SK-N-MC (cell line): Measurements from ENCODE around the gene FCAMR.

Source experiments
- DNase-seq: peaks from one replicate; pipeline ENCODE4 v3.0.0-alpha.2; 2011; ENCODE audit warnings: low read depth, low spot score
- H3K27ac ChIP-seq: fragments of 200-600 bp; sonication (generic); 2 replicates; pipeline ENCODE4 v1.5.1; 2016; ENCODE audit warnings: mixed run types
- H3K36me3 ChIP-seq: fragments of 200-600 bp; sonication (generic); 2 replicates; pipeline ENCODE4 v1.6.1; 2017; ENCODE audit warnings: antibody characterized with exemption, low read length, mixed read lengths; ENCODE audit not compliant: insufficient read depth
- H3K4me3 ChIP-seq: fragments of 200-600 bp; sonication (generic); 2 replicates; pipeline ENCODE4 v1.5.1; 2016
- H3K9ac ChIP-seq: fragments of 200-600 bp; sonication (generic); 2 replicates; pipeline ENCODE4 v1.8.0; 2017; ENCODE audit warnings: mixed run types, mixed read lengths; ENCODE audit not compliant: insufficient read length
- H3K9me3 ChIP-seq: fragments of 200-600 bp; sonication (generic); 2 replicates; pipeline ENCODE4 v1.6.1; 2017; ENCODE audit warnings: low read depth, mild to moderate bottlenecking, antibody characterized with exemption, low read length, moderate library complexity, mixed read lengths
- EZH2 ChIP-seq: fragments of 200-600 bp; sonication (generic); IDR thresholded peaks from one replicate; pipeline ENCODE4 v1.6.1; 2017; ENCODE audit warnings: antibody characterized with exemption
- FOXP2 ChIP-seq: optimal IDR thresholded peaks from 2 replicates; pipeline ENCODE3; 2011; ENCODE audit warnings: mild to moderate bottlenecking, moderate library complexity; ENCODE audit not compliant: insufficient read depth; ENCODE audit errors: extremely low read length, control extremely low read depth
- POLR2AphosphoS5 ChIP-seq: IDR thresholded peaks from 2 replicates; pipeline ENCODE4 v1.6.1; 2012; ENCODE audit warnings: mild to moderate bottlenecking, low read depth, low read length, borderline replicate concordance

FCAMR gene

GRCh38 chr1:206970446-206970845 is at the start of gene FCAMR:
TSS of gene FCAMR (minus strand) at chr1:206970460. CDS start at chr1:206970125, 335 bp downstream.
- H3K4me3 ChIP-seq, result no peak within 1 kb of the TSS
- DNase-seq, result no peak
- no peak for TF ChIP-seq POLR2AphosphoS5
- TF ChIP-seq FOXP2, result no peak
- no peak for TF ChIP-seq EZH2
- H3K36me3 ChIP-seq, result no peaks in the 10 kb centered on the region
- no peak within 1 kb of the TSS for H3K27ac ChIP-seq
- H3K9ac ChIP-seq, result no peak within 1 kb of the TSS
- no peaks in the 10 kb centered on the region for H3K9me3 ChIP-seq

GRCh38 chr1:207019661-207020060 is 49.4 kb upstream of the FCAMR start:
- DNase-seq, result no peak
- H3K4me3 ChIP-seq, result no peak overlapping the region
- H3K9ac ChIP-seq, result no peak overlapping the region
- H3K9me3 ChIP-seq, result no peaks in the 10 kb centered on the region
- no peak overlapping the region for H3K27ac ChIP-seq
- TF ChIP-seq EZH2 (no peak), FOXP2 (no peak), POLR2AphosphoS5 (no peak)
- H3K36me3 ChIP-seq, result no peaks in the 10 kb centered on the region

GRCh38 chr1:207019161-207019560 is 48.9 kb upstream of the FCAMR start:
- Histone ChIP-seq H3K9ac (no peak overlapping the region), H3K9me3 (no peaks in the 10 kb centered on the region), H3K36me3 (no peaks in the 10 kb centered on the region), H3K4me3 (no peak overlapping the region), H3K27ac (no peak overlapping the region)
- no peak for TF ChIP-seq FOXP2
- TF ChIP-seq EZH2, result no peak
- no peak for TF ChIP-seq POLR2AphosphoS5
- no peak for DNase-seq

- H3K4me3 ChIP-seq, result no peak overlapping the region
- no peak overlapping the region for H3K9ac ChIP-seq
- TF ChIP-seq POLR2AphosphoS5 (no peak), EZH2 (no peak), FOXP2 (no peak)
- DNase-seq, result no peak
- no peaks in the 10 kb centered on the region for H3K9me3 ChIP-seq
- H3K27ac ChIP-seq, result no peak overlapping the region
- no peaks in the 10 kb centered on the region for H3K36me3 ChIP-seq
Measured at GRCh38 chr1:207018707-207019106, 48.4 kb upstream of the FCAMR start.

GRCh38 chr1:207017615-207018559 is 47.6 kb upstream of the FCAMR start:
- Histone ChIP-seq H3K9ac (no peak overlapping the region), H3K9me3 (no peaks in the 10 kb centered on the region), H3K27ac (no peak overlapping the region), H3K36me3 (no peaks in the 10 kb centered on the region), H3K4me3 (no peak overlapping the region)
- no peak for DNase-seq
- no peak for TF ChIP-seq POLR2AphosphoS5
- TF ChIP-seq EZH2, result no peak
- no peak for TF ChIP-seq FOXP2

GRCh38 chr1:207015791-207016190 is 45.5 kb upstream of the FCAMR start:
- TF ChIP-seq FOXP2 (no peak), EZH2 (no peak), POLR2AphosphoS5 (no peak)
- Histone ChIP-seq H3K4me3 (no peak overlapping the region), H3K36me3 (no peaks in the 10 kb centered on the region), H3K27ac (no peak overlapping the region), H3K9ac (no peak overlapping the region), H3K9me3 (no peaks in the 10 kb centered on the region)
- no peak for DNase-seq

GRCh38 chr1:207014728-207015127 is 44.5 kb upstream of the FCAMR start:
- Histone ChIP-seq H3K36me3 (no peaks in the 10 kb centered on the region), H3K27ac (no peak overlapping the region), H3K9ac (no peak overlapping the region), H3K9me3 (no peaks in the 10 kb centered on the region), H3K4me3 (no peak overlapping the region)
- no peak for DNase-seq
- no peak for TF ChIP-seq FOXP2
- TF ChIP-seq EZH2, result no peak
- TF ChIP-seq POLR2AphosphoS5, result no peak

- H3K9ac ChIP-seq, result no peak overlapping the region
- H3K27ac ChIP-seq, result no peak overlapping the region
- TF ChIP-seq POLR2AphosphoS5 (no peak), EZH2 (no peak), FOXP2 (no peak)
- H3K9me3 ChIP-seq, result no peaks in the 10 kb centered on the region
- DNase-seq, result no peak
- H3K36me3 ChIP-seq, result no peaks in the 10 kb centered on the region
- H3K4me3 ChIP-seq, result no peak overlapping the region
Measured at GRCh38 chr1:207013321-207014085, 43.2 kb upstream of the FCAMR start.

- Histone ChIP-seq H3K9me3 (no peaks in the 10 kb centered on the region), H3K9ac (no peak overlapping the region), H3K27ac (no peak overlapping the region), H3K4me3 (no peak overlapping the region), H3K36me3 (no peaks in the 10 kb centered on the region)
- DNase-seq, result no peak
- no peak for TF ChIP-seq EZH2
- no peak for TF ChIP-seq POLR2AphosphoS5
- TF ChIP-seq FOXP2, result no peak
Measured at GRCh38 chr1:207010726-207011125, 40.5 kb upstream of the FCAMR start.
